Measurements from ENCODE around the gene PLCD3. TPM values are rescaled to one million over a fixed set of nuclear protein-coding genes. Genes with fewer than 3 reads are reported as not detected.

PLCD3 gene
- total and polyA plus RNA-seq, 9 of the 15 experiments (the other 6 are each of a cell fraction or from before 2014, with no cell fraction given), result 0.20 to 22.6 (median 7.5) TPM

DNA sequence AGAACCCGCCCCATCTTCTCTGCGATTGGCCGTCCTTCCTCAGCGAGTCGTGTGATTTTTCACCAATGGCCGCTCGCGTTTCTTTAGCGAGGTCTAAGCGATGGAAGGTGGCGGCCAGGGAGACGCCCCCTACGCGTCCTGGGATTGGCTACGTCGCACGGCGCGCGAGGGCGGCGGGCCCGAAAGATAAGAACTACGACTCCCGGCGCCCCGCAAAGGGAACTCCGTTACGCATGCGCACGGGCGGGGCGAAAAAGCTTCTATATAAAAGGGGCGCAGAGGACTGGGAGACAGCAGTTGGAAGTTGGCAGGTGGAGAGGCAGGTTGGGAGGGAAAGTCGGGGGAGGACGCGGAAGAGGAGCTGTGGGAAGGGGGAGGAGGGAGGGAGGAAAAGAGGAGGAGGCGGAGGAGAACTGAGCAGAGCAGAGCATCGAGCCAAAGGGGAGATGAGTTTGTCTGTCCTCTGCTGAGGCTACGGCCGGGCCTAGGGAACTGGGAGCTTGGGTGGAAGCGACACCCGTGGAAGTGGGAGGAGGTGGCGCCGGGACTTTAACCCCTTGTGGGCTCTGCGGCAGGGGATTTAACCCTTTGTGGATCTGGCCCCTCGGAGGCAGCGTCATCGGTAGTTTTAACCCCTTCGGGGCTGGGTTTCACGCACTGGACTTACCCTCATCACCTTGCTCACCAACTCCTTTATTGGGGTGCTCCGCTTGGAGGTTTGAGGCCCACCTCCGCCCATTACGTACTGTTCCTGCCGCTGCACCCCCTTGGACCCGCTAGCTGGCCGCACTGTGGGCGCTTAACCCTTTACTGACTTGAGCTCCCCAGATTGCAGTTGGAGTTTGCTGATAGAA is 16.1 kb upstream of the PLCD3 start, which contains the start of gene HEXIM1:
HEXIM1 (plus strand) TSS at position 293 of the 854 bp plus-strand sequence. CDS start 716 bp downstream, outside the sequence.
- in situ Hi-C loops (cut with MboI) (no loop called here), intact Hi-C loops (cut with micrococcal nuclease) (loop anchor here (1.0 to 2.0 kb wide), 3 partner anchors 13 to 48 kb away; partner anchors contain the start of genes ACBD4 and HEXIM2)
- Histone ChIP-seq H3K27me3 (ENCODE audit: control insufficient read depth in 2 of 2, insufficient read depth in 2 of 2, low read length in 2 of 2) (no peaks in the 10 kb centered on the region), H2AFZ (ENCODE audit: low read depth, low read length) (peak within 1 kb of the TSS; percentile 90), H3K9ac (ENCODE audit: insufficient read depth in 1 of 2, low read depth in 2 of 2, low read length in 2 of 2) (peak within 1 kb of the TSS; percentile 98 to 99), H3K9me3 (replicated peaks; ENCODE audit: control insufficient read depth, insufficient read depth, low read depth, low read length) (no peaks in the 10 kb centered on the region), H3K9me1 (ENCODE audit: control insufficient read depth, insufficient read depth, low read length) (no peaks in the 10 kb centered on the region), H4K20me1 (replicated peaks; ENCODE audit: control insufficient read depth, insufficient read depth, low read length) (peaks cover 5% of the 10 kb centered on the region; the same call in 1 of the 2 replicates), H3K4me1 (replicated peaks in 1 of 2; ENCODE audit: control insufficient read depth in 2 of 2, insufficient read depth in 2 of 2, low read length in 2 of 2) (peaks cover 39 to 48% of the 10 kb centered on the region in 2 experiments), H3K4me3 (peak within 1 kb of the TSS; percentile 69), H3K27ac (ENCODE audit: extremely low read depth, low read depth, low read length) (peak within 1 kb of the TSS; percentile 97), H3K4me2 (ENCODE audit: insufficient read depth, low read length) (peak within 1 kb of the TSS; percentile 95), H3K79me2 (ENCODE audit: control insufficient read depth, insufficient read depth, low read length) (peaks cover 54% of the 10 kb centered on the region), H3K36me3 (ENCODE audit: control insufficient read depth, insufficient read depth, low read length) (peaks cover 3% of the 10 kb centered on the region; the same call in 1 of the 3 replicates)
- ChIA-PET CTCF (ENCODE audit: low intra/inter-chr PET ratio) (interaction anchor here (0.6 to 2.8 kb wide), 3 partner anchors 12 to 109 kb away, joined by 3 to 14 read pairs (median 3); partner anchors contain the start of gene ACBD4), POLR2A (interaction anchor here (0.6 to 10.1 kb wide), 73 partner anchors 10 to 1165 kb away, joined by 3 to 497 read pairs (median 5); partner anchors contain the start of genes ACBD4, DCAKD, EFTUD2 and HEXIM2)
- DNase-seq (ENCODE audit: extremely low read depth in 1 of 4, low spot score in 3 of 4), result peak; percentile 95 to 100 (median 97)
- peak; percentile 77 for ATAC-seq
- peak; percentile 95 for FAIRE-seq
- BruUV-seq (replicated peaks), result TSS peak; percentile 80
- WGBS (ENCODE audit: insufficient coverage, low coverage, missing lambda C conversion rate), result under 1% methylated on average over 53 of the region's 58 CpGs
- no peak for TF ChIP-seq PYGO2 (tag; IDR thresholded peaks at IDR 0.05)
- peak; percentile 96 for TF ChIP-seq NELFE (IDR thresholded peaks at IDR 0.05; ENCODE audit: insufficient read depth, insufficient read length)
- peak; percentile 55; the same call in 1 of the 2 replicates for TF ChIP-seq CBX5 (IDR thresholded peaks at IDR 0.05; ENCODE audit: borderline replicate concordance, low read depth)
- peak in 1 of 2 experiments; percentile 94; a peak in 2 of 4 replicates for TF ChIP-seq MLX (CRISPR knock-in tag; conservative IDR thresholded peaks at IDR 0.05)
- peak; percentile 100 for TF ChIP-seq NRF1 (conservative IDR thresholded peaks at IDR 0.05 in 1 of 2, IDR thresholded peaks at IDR 0.05 in 1 of 2)
- TF ChIP-seq ZC3H4 (CRISPR knock-in tag; IDR thresholded peaks at IDR 0.05; ENCODE audit: borderline replicate concordance), result peak; percentile 78; the same call in 1 of the 2 replicates
- TF ChIP-seq ELF2 (CRISPR knock-in tag; IDR thresholded peaks at IDR 0.05), result peak; percentile 93
- peak; percentile 87 for TF ChIP-seq TOE1 (IDR thresholded peaks at IDR 0.05; ENCODE audit: borderline replicate concordance)
- TF ChIP-seq TOE1 (CRISPR knock-in tag; IDR thresholded peaks at IDR 0.05; ENCODE audit: borderline replicate concordance, low read depth), result no peak; the same call in 1 of the 2 replicates
- no peak; the same call in 1 of the 2 replicates for TF ChIP-seq BRD4 (IDR thresholded peaks at IDR 0.05)
- TF ChIP-seq GTF2E2 (tag; IDR thresholded peaks at IDR 0.05), result peak; percentile 95
- peak; percentile 95 for TF ChIP-seq TAF15 (IDR thresholded peaks at IDR 0.05; ENCODE audit: low read depth, low read length)
- 0 out of 2 replicates have a peak, but pooled peaks have one; percentile 18 for TF ChIP-seq TCF3 (CRISPR knock-in tag; IDR thresholded peaks at IDR 0.05)
- peak; percentile 52; the same call in 1 of the 2 replicates for TF ChIP-seq KLF13 (tag; IDR thresholded peaks at IDR 0.05; ENCODE audit: borderline replicate concordance, low read depth)
- TF ChIP-seq E2F5 (CRISPR knock-in tag; IDR thresholded peaks at IDR 0.05), result no peak
- peak; percentile 19 for TF ChIP-seq ZNF146 (CRISPR knock-in tag; IDR thresholded peaks at IDR 0.05; ENCODE audit: unreplicated experiment)
- peak; percentile 93 for TF ChIP-seq HDAC2 (IDR thresholded peaks at IDR 0.05)

Data from K562 (cell line).